ENCODE results near the gene TBRG1. TPM values are rescaled to one million over a fixed set of nuclear protein-coding genes. Genes with fewer than 3 reads are reported as not detected.

Gene TBRG1
- 33.7 and 35.8 TPM in 2 replicates for total RNA-seq (2014; rRNA removed)
- polyA plus RNA-seq (2012) = 17.1 TPM

DNA sequence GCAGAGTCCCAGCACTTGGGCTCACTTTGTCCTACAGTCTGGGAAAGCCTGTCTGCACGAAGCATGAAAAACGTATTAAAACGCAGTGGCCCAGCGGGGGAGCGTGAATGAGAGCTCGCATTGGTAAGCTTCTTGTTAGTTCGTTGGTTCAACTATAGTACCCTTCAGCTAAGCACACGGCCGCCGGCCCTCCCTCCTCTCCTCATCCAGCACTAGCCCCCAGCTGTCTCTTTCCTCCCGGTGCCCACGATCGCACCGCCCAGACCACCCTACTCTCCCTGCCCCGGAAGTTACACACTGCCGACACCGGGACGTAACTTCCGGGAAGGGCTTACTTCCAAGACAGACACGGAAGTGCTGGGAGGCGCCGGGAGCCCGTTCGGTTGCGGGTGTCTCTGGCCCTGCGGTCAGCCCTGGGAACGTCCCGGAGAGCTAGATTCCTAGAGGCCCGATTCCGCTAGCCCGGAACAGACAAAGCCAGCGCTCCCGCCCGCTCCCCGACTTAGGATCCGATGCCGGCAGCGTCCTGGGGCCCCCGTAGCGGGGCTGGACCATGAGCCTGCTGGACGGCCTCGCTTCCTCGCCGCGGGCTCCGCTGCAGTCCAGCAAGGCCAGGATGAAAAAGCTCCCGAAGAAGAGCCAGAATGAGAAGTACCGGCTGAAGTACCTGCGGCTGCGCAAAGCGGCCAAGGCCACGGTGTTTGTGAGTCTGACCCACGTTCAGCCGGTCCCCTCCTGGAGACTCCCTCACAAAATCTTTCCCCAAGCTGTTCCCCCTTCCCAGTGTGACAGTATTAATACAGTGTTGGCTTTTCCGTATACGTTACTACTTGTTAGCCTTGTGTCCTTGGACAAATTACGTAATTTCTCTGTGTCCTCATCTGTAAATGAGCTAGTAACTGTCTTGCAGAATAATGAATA, at the start of gene TBRG1:
TBRG1 (plus strand) TSS at position 334 of the 921 bp plus-strand sequence; CDS start at position 554, 220 bp downstream.
- DNase-seq (ENCODE audit: low read depth) = peak; percentile 90

DNA sequence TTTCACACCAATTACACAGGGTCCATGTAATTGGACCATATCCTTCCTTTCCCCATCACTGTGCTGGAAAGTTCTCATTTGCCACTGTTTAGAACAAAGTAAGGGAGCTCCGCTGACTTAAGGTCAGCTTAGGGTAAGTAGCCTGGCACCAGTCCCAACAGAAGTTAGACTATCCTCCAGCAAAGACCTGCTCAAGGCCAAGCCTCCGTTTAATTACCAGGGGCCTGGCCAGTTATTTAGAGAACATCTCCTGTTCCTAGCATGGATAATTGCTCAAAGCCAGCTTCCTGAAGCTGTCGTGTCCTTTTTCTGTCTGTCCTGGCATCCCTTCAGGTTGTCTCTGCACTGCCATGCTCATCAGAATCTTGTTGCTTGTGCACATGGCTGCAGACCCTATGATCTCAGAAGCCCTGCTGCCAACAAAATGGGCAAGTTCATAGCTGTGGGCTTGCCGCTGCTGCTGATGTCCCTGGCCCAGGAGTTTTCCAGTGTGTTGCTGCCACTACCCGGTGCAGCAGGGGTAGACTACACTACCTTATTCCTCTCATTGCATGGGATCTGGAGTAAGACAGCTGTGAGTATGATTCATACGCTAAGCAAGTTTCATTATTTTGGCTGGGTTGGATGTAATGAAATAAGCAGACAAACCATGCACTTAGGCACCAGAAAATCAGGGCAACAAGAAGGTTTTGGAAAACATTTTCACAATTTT, 44.8 kb upstream of the TBRG1 start:
- DNase-seq (ENCODE audit: low read depth) = peak; percentile 43

DNA sequence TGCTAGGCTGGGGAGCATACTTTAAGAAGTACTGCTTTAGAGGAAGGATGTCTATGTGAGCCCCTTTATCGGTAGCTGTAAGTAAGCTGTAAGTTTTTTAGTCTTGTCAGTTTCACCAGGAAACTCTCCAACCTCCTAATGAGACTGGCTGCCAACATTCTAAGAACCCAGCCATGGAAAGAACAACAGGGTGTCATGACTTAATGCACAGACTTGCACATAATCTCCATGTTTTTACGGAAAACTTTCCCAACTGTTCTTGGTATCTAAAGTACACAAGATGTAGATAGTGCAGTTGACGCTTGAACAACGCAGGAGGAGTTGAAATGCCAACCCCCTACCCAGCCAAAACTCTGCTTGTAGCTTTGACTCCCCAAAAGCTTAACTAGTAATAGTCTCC, 43.9 kb upstream of the TBRG1 start:
- DNase-seq (ENCODE audit: low read depth) = no peak

- peak; percentile 1 for DNase-seq (ENCODE audit: low read depth)
These were observed 40.8 kb upstream of the TBRG1 start for GRCh38 chr11:124581817-124582216.

GRCh38 chr11:124582565-124582964, 40.1 kb upstream of the TBRG1 start:
- no peak for DNase-seq (ENCODE audit: low read depth)

DNA sequence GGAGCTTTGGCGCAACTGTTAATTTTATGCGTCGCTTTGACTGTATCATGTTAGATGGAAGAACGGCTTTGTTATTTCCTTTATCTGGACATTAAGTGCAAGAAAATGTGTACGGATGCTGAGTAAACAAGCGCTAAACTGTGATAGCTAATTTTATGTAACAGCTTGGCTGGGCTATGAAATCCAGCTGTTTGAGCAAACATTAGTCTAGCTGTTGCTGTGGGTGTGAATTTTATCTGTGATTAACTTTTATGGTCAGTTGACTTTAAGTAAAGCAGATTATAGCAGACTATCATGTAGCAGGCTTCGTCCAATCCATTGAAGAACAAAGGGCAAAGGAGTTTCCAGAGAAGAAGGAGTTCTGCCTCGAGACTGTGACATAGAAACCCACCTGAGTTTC, 38.9 kb upstream of the TBRG1 start:
- no peak for DNase-seq (ENCODE audit: low read depth)

GRCh38 chr11:124584681-124585372, 37.8 kb upstream of the TBRG1 start:
- no peak for DNase-seq (ENCODE audit: low read depth)

GRCh38 chr11:124586238-124586860, 36.3 kb upstream of the TBRG1 start:
- peak; percentile 59 for DNase-seq (ENCODE audit: low read depth)

GRCh38 chr11:124591430-124591829, 31.2 kb upstream of the TBRG1 start:
- no peak for DNase-seq (ENCODE audit: low read depth)

DNA sequence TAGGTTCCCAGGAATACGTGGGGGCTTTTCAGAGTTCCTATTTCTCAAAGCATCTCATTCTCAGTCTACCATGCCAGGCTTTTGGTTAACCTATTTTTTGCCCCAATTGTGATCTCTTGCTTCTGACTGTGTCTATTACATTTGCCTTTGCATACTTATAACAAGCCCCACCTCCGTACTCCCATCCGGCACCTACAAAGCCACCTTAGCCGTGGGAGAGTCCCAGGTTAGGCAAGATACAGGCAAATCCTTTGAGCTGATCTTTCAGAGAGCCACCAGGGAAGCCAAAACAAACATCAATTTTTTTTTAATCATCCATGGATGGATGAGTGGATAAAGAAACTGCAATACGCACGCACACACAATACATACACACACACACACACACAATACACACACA, 30.0 kb upstream of the TBRG1 start:
- no peak for DNase-seq (ENCODE audit: low read depth)

DNA sequence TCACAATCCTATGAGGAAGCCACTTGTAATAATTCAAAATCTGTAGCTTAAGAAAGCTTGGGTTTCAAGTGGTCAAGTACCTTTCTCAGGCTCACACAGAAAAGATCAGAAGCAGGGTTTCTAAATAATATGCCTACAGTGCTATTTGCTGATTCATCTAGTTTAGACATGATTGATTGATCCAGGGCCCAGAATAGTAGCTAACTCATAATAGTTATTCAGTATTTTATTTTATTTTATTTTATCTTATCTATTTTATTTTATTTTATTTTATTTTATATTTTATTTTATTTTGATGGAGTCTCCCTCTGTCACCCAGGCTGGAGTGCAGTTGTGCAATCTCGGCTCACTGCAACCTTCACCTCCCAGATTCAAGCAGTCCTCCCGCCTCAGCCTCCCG, 27.4 kb upstream of the TBRG1 start:
- no peak for DNase-seq (ENCODE audit: low read depth)

GRCh38 chr11:124597626-124598025, 25.0 kb upstream of the TBRG1 start:
- DNase-seq (ENCODE audit: low read depth) = no peak

GRCh38 chr11:124600621-124601320, 21.9 kb upstream of the TBRG1 start:
- no peak for DNase-seq (ENCODE audit: low read depth)

DNA sequence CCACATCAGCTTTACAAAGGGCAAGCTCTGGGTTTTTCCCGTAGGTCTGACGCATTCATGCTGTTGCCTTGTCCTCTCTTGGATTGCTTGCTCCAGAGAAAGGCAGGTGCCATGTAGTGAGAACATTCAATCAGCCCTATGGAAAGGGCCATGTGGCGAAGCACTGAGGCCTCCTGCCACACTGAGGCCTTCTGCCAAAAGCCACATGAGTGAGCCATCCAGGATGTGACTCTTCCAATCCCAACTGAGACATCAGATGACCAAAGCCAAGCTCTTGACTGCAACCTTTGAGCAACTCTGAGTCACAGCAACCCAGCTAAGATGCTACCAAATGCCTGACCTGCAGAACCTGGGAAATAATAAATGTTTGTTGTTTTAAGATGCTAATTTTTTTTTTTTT, 20.5 kb upstream of the TBRG1 start:
- peak; percentile 97 for DNase-seq (ENCODE audit: low read depth)

DNA sequence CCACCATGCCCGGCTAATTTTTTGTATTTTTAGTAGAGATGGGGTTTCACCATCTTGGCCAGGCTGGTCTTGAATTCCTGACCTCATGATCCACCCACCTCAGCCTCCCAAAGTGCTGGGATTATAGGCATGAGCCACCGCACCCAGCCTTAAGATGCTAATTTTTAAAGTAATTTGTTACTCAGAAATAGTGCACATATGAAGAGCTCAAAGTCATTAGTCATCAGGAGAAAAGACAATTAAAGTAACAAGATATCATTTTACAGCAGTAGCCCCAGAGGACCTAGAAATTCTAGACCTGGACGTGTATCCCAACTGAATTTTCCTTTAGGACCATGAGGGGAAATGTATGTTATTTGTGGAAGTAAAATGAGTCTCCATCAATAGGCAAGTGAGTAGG, 19.9 kb upstream of the TBRG1 start:
- peak; percentile 50 for DNase-seq (ENCODE audit: low read depth)

DNA sequence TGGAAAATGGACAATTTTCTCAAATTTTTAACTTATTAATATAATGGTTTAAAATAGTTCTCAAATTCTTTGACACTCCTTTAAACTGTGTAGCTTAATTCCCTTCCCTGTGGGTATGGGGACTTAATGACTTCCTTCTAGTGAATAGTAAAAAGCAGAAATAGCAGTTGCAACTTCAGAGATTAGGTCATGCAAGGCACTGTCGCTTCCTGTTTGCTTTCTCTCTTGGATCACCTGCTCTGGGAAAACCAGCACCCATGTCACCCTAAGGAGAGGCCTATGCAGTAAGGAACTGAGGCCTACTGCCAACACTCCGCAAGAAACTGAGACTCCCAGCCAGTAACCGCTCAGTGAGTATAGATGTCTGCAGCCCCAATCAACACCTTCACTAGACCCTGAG, 16.9 kb upstream of the TBRG1 start:
- no peak for DNase-seq (ENCODE audit: low read depth)

DNA sequence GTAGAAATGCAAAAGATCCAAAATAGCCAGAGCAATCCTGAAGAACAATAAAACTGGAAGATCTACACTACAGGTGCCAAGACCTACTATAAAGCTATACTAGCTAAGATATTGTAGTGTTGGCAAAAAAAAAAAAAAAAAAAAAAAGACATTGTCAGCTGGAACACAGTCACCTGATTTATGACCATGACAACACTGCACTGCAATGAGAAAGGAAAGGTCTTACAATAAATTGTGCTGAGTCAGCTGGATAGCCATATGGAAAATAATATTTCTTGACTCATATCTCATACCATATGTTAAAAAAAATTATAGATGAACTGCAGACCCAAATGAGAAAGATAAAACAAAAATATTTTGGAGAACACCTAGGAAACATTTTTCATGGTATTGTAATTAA, 14.5 kb upstream of the TBRG1 start:
- DNase-seq (ENCODE audit: low read depth) = peak; percentile 12

DNA sequence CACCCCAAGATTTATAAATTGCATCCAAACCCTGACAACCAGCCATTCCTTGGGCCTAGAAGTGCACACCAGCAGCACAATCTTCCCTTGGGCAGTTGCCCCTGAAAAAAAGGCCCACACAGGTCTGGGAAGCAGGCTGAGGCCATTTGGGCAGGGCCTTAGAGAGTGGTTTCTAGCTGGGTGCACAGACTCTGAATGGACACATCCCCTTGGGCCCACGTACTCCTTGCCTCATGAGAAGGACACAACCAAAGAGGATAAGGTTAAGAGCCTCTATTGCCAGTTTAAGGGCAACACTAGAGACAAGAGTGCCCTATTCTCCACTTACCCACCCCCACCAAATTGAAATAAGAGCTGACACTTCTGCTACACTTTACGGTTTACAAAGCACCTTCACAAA, 12.4 kb upstream of the TBRG1 start:
- no peak for DNase-seq (ENCODE audit: low read depth)

DNA sequence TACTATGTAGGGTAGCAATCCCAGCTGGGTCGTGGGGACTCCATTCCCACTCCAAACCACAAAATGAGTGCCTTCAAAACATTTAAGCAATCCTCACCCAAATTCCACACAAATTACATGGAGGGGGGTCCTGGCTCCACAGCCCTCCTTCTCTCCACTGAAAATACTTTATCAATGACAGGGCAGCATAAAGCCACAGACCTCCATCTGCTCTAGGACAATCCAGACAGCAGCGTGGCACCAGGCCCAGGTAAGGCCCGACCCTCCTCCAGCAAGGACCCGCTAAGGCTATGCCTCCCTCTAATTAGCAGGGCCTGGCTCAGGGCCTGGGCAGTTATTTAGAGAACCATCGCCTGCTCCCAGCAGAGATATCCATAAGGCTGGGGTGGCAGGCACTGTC, 11.6 kb upstream of the TBRG1 start, which contains the start of gene PANX3:
PANX3 (plus strand) TSS at position 365 of the 400 bp plus-strand sequence. CDS start 129 bp downstream, outside the sequence.
- DNase-seq (ENCODE audit: low read depth) = no peak

DNA sequence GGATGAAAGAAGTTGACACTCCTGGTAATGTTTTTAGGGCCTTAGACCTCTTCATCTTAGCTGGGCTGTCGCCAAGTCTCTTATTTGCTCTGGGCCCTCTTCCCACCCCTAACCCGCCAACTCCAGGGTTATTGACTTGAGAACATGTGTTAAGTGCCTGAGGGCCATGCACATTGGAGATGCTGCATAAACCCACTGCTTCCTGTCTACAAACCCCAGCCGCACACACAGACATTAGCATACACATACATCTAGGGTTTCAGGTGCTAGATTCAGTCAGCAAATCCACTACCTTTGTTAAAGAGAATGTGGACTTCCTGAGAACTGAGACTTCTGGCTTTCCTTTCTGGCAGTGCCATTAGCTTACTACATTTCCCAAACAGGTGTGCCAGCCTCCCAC, 10.6 kb upstream of the TBRG1 start:
- no peak for DNase-seq (ENCODE audit: low read depth)
